ENCODE measurements around the gene GRK6. TPM values are rescaled to one million over a fixed set of nuclear protein-coding genes. Genes with fewer than 3 reads are reported as not detected.

GRK6 gene
- total RNA-seq, 2 experiments from 2014 or later = 186 to 192 TPM

GRCh38 chr5:177437623-177438022 lies 11.1 kb downstream of the GRK6 start:
- ChIA-PET POLR2A (interaction anchor here (0.9 to 15.3 kb wide), 6 partner anchors 8 to 48 kb away, joined by 3 to 661 read pairs (median 6); partner anchors contain the start of genes GRK6 and PRR7), CTCF (interaction anchor here (1.4 kb wide), 1 partner anchor 68 kb away, joined by 3 read pairs; no protein-coding TSS in a partner anchor)
- Mint-ChIP-seq H3K27me3 (no peaks in the 10 kb centered on the region), H3K4me3 (no peak overlapping the region), H3K4me1 (ENCODE audit: low read depth) (peaks cover 72% of the 10 kb centered on the region), H3K27ac (peak overlapping the region; percentile 88), H3K36me3 (ENCODE audit: low read depth) (peaks cover 92% of the 10 kb centered on the region), H3K9me3 (no peaks in the 10 kb centered on the region)
- H3K4me1 ChIP-seq (ENCODE audit: insufficient read depth, low read length) = peaks cover 100% of the 10 kb centered on the region
- intact Hi-C loops (cut with DNase I, micrococcal nuclease) = no loop called here
- peak overlapping the region; percentile 29 to 52 for H3K27ac ChIP-seq (ENCODE audit: low read depth in 1 of 2, low read length in 2 of 2)
- H3K27me3 ChIP-seq (ENCODE audit: control insufficient read depth in 1 of 2, insufficient read depth in 2 of 2, low read length in 2 of 2) = no peaks in the 10 kb centered on the region
- H3K9me3 ChIP-seq (ENCODE audit: control insufficient read depth in 1 of 2, insufficient read depth in 1 of 2, low read length in 2 of 2) = no peaks in the 10 kb centered on the region
- peaks cover 95% of the 10 kb centered on the region for H3K36me3 ChIP-seq (ENCODE audit: insufficient read depth, low read length)
- peak in 1 of 14 experiments; percentile 13 for DNase-seq
- TF ChIP-seq, protein P1, sequence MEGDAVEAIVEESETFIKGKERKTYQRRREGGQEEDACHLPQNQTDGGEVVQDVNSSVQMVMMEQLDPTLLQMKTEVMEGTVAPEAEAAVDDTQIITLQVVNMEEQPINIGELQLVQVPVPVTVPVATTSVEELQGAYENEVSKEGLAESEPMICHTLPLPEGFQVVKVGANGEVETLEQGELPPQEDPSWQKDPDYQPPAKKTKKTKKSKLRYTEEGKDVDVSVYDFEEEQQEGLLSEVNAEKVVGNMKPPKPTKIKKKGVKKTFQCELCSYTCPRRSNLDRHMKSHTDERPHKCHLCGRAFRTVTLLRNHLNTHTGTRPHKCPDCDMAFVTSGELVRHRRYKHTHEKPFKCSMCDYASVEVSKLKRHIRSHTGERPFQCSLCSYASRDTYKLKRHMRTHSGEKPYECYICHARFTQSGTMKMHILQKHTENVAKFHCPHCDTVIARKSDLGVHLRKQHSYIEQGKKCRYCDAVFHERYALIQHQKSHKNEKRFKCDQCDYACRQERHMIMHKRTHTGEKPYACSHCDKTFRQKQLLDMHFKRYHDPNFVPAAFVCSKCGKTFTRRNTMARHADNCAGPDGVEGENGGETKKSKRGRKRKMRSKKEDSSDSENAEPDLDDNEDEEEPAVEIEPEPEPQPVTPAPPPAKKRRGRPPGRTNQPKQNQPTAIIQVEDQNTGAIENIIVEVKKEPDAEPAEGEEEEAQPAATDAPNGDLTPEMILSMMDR (IDR thresholded peaks at IDR 0.05) = no peak
- H3K4me3 ChIP-seq (ENCODE audit: low read length) = no peak overlapping the region
- no peak for ATAC-seq (ENCODE audit: poor library complexity)

- peaks cover 100% of the 10 kb centered on the region for H3K4me1 ChIP-seq (ENCODE audit: insufficient read depth, low read length)
- H3K9me3 ChIP-seq (ENCODE audit: control insufficient read depth in 1 of 2, insufficient read depth in 1 of 2, low read length in 2 of 2) = no peaks in the 10 kb centered on the region
- no peaks in the 10 kb centered on the region for H3K27me3 Mint-ChIP-seq
- peaks cover 93% of the 10 kb centered on the region for H3K36me3 ChIP-seq (ENCODE audit: insufficient read depth, low read length)
- TF ChIP-seq, protein P1 (IDR thresholded peaks at IDR 0.05) = no peak
- ChIA-PET CTCF (interaction anchor here (3.6 kb wide), 1 partner anchor 35 kb away, joined by 39 read pairs; no protein-coding TSS in a partner anchor), POLR2A (interaction anchor here (0.9 to 15.3 kb wide), 5 partner anchors 8 to 55 kb away, joined by 3 to 661 read pairs (median 6); partner anchors contain the start of genes GRK6 and PRR7)
- H3K9me3 Mint-ChIP-seq = no peaks in the 10 kb centered on the region
- no peak for ATAC-seq (ENCODE audit: poor library complexity)
- peak overlapping the region; percentile 88 for H3K27ac Mint-ChIP-seq
- intact Hi-C loops (cut with DNase I, micrococcal nuclease) = no loop called here
- H3K27me3 ChIP-seq (ENCODE audit: control insufficient read depth in 1 of 2, insufficient read depth in 2 of 2, low read length in 2 of 2) = no peaks in the 10 kb centered on the region
- no peak overlapping the region for H3K4me3 ChIP-seq (ENCODE audit: low read length)
- H3K27ac ChIP-seq (ENCODE audit: low read depth in 1 of 2, low read length in 2 of 2) = peak overlapping the region in 1 of 2 donors; percentile 52
- DNase-seq = peak in 1 of 14 experiments; percentile 15
- H3K4me3 Mint-ChIP-seq = peak overlapping the region; percentile 52
- H3K36me3 Mint-ChIP-seq (ENCODE audit: low read depth) = peaks cover 93% of the 10 kb centered on the region
- peaks cover 65% of the 10 kb centered on the region for H3K4me1 Mint-ChIP-seq (ENCODE audit: low read depth)
Measured at GRCh38 chr5:177438468-177438867, 12.0 kb downstream of the GRK6 start.

DNA sequence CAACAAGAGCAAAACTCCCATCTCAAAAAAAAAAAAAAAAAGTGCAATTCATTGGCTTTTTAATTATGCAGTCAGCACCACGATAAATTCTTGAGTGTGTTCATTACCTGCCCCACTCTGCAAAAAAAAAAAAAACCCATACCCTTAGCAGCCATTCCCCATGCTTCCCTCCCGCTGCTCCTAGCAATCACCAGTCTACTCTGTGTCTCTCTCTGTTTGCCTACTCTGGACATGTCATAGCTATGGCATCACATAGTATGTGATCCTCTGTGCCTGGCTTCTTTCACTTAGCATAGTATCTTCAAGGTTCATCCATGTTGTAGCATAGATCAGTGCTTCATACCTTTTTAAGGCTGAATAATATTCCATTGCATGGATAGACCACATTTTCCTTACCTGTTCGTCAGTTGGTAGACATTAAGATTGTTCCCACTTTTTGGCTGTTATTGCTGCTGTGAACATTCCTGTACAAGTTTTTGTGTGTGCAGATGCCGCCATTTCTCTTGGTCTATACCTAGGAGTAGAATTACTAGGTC lies 13.1 kb downstream of the GRK6 start:
- TF ChIP-seq, protein P1 (IDR thresholded peaks at IDR 0.05) = no peak
- no peaks in the 10 kb centered on the region for H3K9me3 ChIP-seq (ENCODE audit: control insufficient read depth in 1 of 2, insufficient read depth in 1 of 2, low read length in 2 of 2)
- Mint-ChIP-seq H3K4me1 (ENCODE audit: low read depth) (peaks cover 65% of the 10 kb centered on the region), H3K27me3 (no peaks in the 10 kb centered on the region), H3K27ac (peak overlapping the region; percentile 88), H3K9me3 (no peaks in the 10 kb centered on the region), H3K4me3 (peak overlapping the region; percentile 44), H3K36me3 (ENCODE audit: low read depth) (peaks cover 84% of the 10 kb centered on the region)
- peak in 1 of 14 experiments; percentile 15 for DNase-seq
- peaks cover 98% of the 10 kb centered on the region for H3K4me1 ChIP-seq (ENCODE audit: insufficient read depth, low read length)
- no peaks in the 10 kb centered on the region for H3K27me3 ChIP-seq (ENCODE audit: control insufficient read depth in 1 of 2, insufficient read depth in 2 of 2, low read length in 2 of 2)
- H3K4me3 ChIP-seq (ENCODE audit: low read length) = no peak overlapping the region
- peaks cover 81% of the 10 kb centered on the region for H3K36me3 ChIP-seq (ENCODE audit: insufficient read depth, low read length)
- ATAC-seq (ENCODE audit: poor library complexity) = no peak
- ChIA-PET CTCF (interaction anchor here (0.6 to 3.6 kb wide), 4 partner anchors 8 to 1031 kb away, joined by 3 to 39 read pairs (median 4); no protein-coding TSS in a partner anchor), POLR2A (interaction anchor here (0.8 to 15.3 kb wide), 10 partner anchors 9 to 64 kb away, joined by 3 to 661 read pairs (median 5); partner anchors contain the start of gene GRK6)
- intact Hi-C loops (cut with DNase I, micrococcal nuclease) = no loop called here
- peak overlapping the region; percentile 78 to 87 for H3K27ac ChIP-seq (ENCODE audit: low read depth in 1 of 2, low read length in 2 of 2)

Data from CD4-positive, alpha-beta T cell (primary cell).